Hindlimb muscle (tissue), 1 donor: ENCODE results near the gene GLI1. TPM values are rescaled to one million over a fixed set of nuclear protein-coding genes. Genes with fewer than 3 reads are reported as not detected.
"Not testable (repeated sequence)": the region's sequence is repeated elsewhere in the genome, so short reads cannot be mapped to it uniquely, and the experiment has no call there.

ENCODE experiments used
- DNase-seq: peaks from one replicate; pipeline ENCODE4 v3.0.0-alpha.2; 2013
- polyA plus RNA-seq: library from polyadenylated mRNA; unstranded; fragments of 120-200 nt; gene quantifications from one replicate; pipeline ENCODE4 v1.2.1, GENCODE V29; 2013; ENCODE audit not compliant: insufficient read length

The GLI1 gene
- polyA plus RNA-seq, 1 donor = 8.2 TPM

GRCh38 chr12:57498132-57498502 is 38.5 kb downstream of the GLI1 start:
- DNase-seq = no peak

- DNase-seq = no peak
Measured at GRCh38 chr12:57498571-57498970, 39.0 kb downstream of the GLI1 start.

- DNase-seq = no peak
Measured at GRCh38 chr12:57500213-57500612, 40.6 kb downstream of the GLI1 start.

DNA sequence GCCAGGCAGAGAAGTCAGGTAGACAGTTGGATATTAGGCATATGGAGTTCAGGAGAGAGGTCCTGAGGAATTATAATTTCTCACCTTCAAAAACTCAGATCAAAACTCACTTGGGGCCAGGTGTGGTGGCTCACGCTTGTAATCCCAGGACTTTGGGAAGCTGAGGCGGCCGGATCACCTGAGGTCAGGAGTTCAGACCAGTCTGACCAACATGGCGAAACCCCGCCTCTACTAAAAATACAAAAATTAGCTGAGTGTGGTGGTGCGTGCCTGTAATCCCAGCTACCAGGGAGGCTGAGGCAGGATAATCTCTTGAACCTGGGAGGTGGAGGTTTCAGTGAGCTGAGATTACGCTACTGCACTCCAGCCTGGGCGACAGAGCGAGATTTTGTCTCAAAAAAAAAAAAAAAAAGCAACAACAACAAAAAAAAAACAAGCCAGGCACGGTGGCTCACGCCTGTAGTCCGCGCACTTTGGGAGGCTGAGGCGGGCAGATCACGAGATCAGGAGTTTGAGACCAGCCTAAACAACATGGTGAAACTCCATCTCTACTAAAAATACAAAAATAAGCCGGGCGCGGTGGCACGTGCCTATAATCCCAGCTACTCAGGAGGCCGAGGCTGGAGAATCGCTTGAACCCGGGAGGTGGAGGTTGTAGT is 42.9 kb downstream of the GLI1 start:
- DNase-seq = not testable (repeated sequence)

DNA sequence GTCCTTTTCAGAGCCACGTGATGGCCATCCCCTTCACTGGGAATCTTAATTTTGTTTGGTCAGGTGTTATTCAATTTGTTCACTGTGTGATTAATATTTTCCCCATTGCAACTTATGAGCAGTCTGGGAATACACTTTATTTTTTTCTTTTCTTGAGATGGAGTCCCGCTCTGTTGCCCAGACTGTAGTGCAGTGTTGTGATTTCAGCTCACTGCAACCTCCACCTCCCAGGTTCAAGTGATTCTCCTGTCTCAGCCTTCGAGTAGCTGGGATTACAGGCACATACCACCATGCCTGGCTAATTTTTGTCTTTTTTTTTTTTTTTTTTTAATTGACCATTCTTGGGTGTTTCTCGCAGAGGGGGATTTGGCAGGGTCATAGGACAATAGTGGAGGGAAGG is 47.0 kb downstream of the GLI1 start:
- DNase-seq = not testable (repeated sequence)

- not testable (repeated sequence) for DNase-seq
Measured at GRCh38 chr12:57507796-57508195, 48.2 kb downstream of the GLI1 start.

GRCh38 chr12:57511161-57511560 is 51.6 kb downstream of the GLI1 start:
- DNase-seq = no peak

DNA sequence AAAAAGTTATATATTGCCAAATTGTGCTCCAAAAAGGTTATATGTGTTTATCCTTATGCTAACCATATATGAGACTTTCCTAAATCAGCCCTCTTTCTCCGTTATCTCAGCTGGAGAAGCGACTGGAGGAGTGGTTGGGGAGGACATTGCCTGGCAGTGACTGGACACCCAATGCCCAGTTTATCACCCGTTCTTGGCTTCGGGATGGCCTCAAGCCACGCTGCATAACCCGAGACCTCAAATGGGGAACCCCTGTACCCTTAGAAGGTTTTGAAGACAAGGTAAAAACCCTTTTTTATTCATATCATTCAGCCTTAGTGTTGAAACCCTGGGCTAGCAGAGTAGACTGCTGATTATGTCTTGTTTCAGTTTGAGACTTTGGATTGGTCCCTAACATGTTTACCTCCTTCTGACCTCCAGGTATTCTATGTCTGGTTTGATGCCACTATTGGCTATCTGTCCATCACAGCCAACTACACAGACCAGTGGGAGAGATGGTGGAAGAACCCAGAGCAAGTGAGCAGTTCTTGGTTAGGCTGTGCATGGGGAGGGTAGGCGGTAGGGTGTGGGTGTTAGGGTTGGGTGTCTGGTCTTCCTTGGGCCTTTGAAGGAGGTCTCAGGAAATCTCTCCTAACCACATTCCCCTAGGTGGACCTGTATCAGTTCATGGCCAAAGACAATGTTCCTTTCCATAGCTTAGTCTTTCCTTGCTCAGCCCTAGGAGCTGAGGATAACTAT is 52.2 kb downstream of the GLI1 start:
- no peak for DNase-seq

DNA sequence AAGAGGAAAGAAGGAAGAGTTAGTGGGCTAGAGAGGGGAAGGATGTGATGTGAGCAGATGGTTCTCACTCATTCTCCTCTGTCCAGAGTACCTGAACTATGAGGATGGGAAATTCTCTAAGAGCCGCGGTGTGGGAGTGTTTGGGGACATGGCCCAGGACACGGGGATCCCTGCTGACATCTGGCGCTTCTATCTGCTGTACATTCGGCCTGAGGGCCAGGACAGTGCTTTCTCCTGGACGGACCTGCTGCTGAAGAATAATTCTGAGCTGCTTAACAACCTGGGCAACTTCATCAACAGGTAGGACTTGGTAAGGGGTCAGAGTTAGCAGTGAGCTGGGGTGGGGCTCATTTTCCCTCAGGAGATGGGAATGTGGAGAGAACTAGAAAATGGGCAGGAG is 53.1 kb downstream of the GLI1 start:
- no peak for DNase-seq

DNA sequence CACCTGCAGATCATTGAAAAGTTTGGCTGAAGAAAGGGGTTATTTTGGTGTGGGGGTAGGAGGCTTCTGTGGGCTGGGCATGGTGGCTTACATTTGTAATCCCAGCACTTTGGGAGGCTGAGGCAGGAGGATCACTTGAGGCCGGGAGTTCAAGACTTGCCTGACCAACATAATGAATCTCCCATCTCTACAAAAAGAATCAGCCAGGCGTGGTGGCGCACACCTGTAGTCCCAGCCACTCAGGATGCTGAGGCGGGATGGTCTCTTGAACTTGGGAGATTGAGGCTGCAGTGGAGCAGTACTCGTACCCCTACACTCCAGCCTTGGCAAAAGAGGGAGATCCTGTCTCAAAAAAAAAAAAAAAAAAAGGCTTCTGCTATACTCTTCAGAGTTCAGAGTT is 53.7 kb downstream of the GLI1 start:
- DNase-seq = no peak

- DNase-seq = not testable (repeated sequence)
Measured at GRCh38 chr12:57513677-57514076, 54.1 kb downstream of the GLI1 start.

GRCh38 chr12:57514246-57514645 is 54.7 kb downstream of the GLI1 start:
- DNase-seq = not testable (repeated sequence)

DNA sequence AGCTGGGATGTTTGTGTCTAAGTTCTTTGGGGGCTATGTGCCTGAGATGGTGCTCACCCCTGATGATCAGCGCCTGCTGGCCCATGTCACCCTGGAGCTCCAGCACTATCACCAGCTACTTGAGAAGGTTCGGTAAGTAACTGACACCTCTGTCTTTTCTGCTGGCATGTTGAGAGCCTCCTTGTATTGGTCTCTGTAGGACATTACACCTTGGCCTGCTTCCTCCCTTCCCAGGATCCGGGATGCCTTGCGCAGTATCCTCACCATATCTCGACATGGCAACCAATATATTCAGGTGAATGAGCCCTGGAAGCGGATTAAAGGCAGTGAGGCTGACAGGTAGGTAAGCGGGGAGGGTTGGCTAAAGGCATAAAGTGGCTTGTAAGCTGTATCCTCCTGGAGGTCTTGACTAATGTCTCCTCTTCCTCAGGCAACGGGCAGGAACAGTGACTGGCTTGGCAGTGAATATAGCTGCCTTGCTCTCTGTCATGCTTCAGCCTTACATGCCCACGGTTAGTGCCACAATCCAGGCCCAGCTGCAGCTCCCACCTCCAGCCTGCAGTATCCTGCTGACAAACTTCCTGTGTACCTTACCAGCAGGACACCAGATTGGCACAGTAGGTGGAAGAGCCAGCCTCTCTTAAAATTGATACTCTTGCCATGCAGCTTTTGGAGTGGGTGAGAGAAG is 55.3 kb downstream of the GLI1 start:
- DNase-seq = no peak

DNA sequence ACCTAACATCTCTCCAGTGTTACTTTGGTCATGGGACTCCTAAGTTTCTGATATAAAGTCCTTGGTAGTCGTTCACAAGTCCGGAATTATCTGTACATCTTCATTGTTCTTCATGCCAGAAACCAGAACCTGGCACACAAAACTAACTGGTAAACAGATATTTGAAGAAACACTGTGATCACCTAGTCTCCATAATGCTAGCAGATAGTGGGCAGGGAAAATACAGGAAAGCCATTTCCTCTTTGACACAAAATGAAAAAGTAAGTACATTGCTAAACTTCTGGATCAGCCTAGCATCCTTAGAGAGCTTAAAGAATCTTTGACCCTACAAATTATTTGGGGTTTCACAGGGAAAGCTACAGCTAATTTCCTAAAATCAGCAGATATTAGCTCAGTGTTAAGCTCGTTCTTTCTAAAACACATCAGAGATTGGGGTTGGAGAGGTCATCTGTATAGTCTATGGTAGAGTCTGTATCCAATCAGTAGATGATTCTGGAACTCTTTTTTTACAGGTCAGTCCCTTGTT is 55.9 kb downstream of the GLI1 start:
- DNase-seq = no peak

DNA sequence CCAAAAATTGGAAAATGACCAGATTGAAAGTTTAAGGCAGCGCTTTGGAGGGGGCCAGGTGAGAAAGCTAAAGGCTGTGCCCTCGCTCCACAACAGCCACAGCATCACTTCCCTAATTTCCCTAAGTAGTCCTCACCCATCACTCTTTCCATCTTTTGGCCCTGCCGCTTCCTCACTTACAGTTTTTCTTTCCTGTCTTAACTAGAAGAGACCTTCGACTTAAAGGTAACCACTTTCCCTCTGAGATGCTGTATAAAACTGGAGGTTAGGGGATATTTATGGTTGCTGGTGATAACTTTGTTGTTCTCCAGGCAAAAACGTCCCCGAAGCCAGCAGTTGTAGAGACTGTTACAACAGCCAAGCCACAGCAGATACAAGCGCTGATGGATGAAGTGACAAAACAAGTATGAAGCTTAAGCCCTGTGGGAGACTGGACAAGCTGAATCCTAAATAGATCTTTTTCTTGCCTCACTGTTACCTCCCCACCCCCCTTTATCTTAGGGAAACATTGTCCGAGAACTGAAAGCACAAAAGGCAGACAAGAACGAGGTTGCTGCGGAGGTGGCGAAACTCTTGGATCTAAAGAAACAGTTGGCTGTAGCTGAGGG is 56.5 kb downstream of the GLI1 start:
- DNase-seq = no peak

GRCh38 chr12:57516617-57517153 is 57.1 kb downstream of the GLI1 start:
- no peak for DNase-seq

DNA sequence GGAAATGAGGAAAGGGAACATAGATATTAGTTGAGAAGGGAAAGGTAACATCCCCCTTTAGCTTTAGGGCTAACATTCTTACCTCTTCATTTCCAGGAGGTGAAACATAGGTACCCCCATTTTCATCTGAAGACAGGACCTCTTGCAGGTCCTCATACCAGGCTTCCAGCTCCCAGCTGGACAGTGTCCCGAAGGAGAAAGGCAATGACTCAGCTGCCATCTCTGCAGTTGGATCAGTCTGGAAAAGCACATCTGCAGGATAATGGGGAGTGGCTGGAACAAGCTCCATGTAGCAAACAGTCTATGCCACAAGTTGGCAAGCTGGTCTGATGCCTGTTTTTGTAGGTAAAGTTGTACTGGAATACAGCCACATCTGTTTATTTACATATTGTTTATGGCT is 57.6 kb downstream of the GLI1 start:
- DNase-seq = no peak

- DNase-seq = not testable (repeated sequence)
Measured at GRCh38 chr12:57517718-57518117, 58.1 kb downstream of the GLI1 start.

DNA sequence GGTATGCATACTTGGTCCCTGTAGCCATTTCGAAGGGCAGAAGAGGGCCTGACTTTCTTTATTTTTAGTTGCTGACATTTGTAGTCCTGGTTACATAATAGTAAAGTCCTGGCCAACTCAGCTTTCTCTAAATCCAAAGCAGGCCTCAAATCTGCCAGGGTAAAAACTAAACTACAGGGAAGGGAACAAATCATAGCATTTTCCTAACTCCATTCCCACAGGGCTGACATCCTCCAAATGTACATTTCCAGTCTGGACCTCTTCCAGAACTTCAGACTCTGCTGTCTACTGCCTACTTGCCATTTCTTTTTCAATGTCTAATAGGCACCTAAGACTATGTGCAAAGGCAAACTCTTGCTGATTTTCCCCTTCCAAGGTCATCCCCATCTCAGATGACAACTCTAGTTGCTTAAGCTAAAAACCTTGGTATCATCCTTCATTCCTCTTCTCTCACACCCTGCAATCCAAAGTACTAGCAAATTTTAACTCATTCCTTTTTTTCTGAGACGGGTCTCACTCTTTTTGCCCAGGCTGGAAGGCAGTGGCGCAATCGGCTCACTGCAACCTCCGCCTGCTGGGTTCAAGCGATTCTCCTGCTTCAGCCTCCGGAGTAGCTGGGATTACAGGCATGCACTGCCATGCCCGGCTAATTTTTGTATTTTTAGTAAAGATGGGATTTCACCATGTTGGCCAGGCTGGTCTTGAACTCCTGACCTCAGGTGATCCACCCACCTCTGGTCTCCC is 58.8 kb downstream of the GLI1 start:
- peak; percentile 60 for DNase-seq

GRCh38 chr12:57518920-57519795 is 59.6 kb downstream of the GLI1 start:
- DNase-seq = peak; percentile 29

DNA sequence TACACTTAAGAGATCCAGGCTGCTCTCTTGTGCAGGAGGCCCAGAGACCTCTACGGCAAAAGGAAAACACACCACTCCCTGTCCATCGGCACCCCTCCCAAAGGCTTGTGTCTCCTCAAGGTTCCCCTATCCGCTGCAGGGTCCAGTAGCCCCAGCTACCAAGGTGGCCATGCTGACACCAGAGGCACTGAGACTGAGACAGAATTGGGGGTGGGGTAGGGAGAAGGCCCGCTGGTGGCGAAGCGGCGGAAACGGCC is 60.1 kb downstream of the GLI1 start:
- DNase-seq = no peak
